Activated T-cell treated with anti-CD3 and anti-CD28 coated beads, Interleukin-2, amount 50 U/mL, for 48 hours (primary cell): ENCODE results near the gene NCK2.

Experiments
- DNase-seq, 2 experiments: peaks; one replicate each; pipeline ENCODE4 v3.0.0-alpha.2; 2020

The NCK2 gene

DNA sequence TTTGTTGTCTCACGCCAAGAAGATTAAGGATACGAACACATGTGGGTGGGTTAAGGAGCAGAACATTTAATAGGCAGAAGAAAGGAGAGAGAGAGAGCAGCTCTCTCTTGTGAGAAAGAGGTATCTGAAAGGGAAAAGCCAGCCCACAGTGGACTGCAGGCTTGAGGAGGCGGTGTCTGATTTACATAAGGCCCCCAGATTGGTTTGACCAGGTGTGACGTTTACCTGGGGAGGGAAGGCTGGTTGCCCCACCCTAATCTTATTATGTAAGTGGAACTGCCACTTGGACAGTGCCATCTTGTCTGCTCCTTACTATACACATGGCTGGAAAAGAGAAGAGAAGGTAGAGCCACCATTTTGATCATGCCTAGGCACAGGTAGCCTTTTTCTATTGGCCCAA lies 189.2 kb downstream of the NCK2 start:
- DNase-seq = no peak

DNA sequence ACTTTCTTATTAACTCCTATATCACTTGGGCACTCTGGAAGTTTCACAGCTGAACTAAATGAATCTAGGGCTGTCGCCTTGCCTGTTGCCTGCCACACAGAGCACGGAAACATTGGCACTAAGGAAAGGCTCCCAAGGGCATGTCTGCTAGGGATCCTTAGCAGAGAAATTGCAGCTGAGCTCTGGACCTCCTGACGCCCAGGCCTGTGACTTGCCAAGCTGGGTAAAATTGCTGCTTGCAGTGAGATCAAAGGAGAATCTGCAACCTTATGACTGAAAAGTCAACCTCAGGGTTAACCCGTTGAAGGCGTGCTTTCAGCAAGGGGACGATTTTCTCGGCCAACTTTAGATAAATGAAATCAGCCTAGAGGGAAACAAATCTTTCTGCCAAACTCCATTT lies 189.8 kb downstream of the NCK2 start:
- peak in 1 of 2 experiments; percentile 57 for DNase-seq

DNA sequence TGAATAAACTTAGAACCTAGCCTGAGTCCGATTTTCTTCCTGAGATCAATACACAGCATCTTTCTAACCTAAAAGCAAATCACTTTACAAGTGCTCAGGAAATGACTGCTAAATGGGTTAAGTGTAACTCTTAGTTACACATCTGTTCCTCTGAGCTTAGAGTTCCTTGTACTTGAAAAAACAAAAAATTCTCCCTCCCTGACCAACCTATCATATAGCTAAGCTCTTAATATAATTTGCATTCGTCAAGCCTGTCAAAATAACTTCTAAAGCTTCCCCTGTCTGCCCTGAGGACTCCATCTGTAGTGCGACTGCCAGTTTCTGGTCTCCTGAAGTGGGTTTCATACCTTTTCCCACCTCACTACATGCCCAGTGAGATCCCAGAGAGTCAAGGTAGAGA lies 190.4 kb downstream of the NCK2 start:
- no peak for DNase-seq

- no peak for DNase-seq
These were observed 192.2 kb downstream of the NCK2 start for GRCh38 chr2:105936954-105937353.

DNA sequence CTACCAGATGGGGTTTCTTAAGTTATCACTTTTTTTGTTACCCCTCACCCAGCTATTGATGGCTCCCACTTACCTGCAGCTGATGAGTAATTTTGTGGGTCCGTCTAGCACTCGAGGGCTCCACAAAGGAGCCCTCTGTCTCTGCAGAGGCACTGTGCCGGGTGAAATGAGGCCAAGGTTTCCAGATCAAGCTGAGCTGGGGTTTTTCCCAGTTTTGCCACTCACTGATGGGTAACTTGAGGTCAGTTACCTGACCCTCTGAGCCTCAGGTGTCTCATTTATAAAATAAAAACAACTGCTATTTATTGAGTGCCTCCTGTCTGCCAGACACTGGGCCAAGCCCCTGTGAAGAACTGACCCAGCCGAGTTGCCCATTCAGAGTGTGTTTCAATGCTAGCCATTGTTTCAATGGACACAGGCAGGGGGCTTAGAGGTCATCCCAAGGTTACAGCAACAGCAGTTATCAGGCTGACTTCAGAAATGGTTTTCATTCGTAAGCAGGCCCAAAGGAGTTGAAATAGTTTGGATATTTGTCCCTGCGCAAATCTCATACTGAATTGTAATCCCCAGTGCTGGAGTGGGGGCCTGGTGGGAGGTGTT lies 192.9 kb downstream of the NCK2 start:
- no peak for DNase-seq
